ENCODE measurements around the gene SRGAP2B. TPM values are rescaled to one million over a fixed set of nuclear protein-coding genes. Genes with fewer than 3 reads are reported as not detected.
"Not testable (repeated sequence)": the region's sequence is repeated elsewhere in the genome, so short reads cannot be mapped to it uniquely, and the experiment has no call there.

SRGAP2B gene
- polyA plus RNA-seq, 1 donor (not counting 4 experiments of a cell fraction or from before 2014, with no cell fraction given) = 11.0 TPM

DNA sequence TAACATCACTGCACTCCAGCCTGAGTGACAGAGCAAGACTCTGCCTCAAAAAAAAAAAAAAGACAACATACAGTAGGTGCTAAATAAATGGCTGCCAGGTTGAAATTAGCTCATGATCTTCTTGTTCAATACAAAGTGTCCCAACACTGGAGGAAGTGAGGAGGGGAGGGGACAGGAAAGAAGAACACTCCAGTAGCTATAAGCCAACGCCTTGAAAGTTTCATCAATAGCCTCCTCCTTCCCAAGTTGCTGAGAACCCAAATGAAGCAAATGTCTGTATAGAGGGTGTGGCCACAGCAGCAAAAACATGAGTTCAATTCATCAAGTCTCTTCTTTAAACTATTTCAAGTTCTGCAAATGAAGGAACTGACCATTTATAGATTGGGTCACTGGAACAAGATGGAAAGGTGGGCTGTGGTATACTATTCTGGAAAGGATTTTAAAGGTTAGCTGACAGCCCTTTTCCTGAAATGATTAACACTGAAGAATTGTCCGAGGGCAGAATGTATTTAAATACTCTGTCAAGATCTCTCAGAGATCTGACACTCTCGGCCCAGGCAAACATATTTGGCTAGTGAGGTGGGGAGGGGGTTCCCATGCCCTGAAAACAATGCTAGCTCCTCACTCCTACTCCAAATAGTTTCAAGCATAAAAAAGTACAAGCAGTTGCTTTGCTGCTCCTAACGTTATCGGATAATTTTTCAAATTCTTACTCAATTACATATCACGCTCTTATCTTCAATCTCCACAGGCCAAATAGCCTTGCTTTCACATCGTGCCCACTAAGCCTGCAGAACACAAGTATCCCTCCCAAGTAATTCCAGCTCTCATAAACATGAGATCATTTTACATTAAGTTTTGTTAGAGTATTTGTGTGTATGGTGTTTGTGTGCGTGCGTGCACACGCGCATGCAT, 17.0 kb downstream of the SRGAP2B start:
- H3K36me3 ChIP-seq (ENCODE audit: control insufficient read depth in 2 of 2, extremely low read depth in 1 of 2, insufficient read depth in 2 of 2, low read length in 2 of 2); H3K27me3 ChIP-seq (ENCODE audit: control insufficient read depth, extremely low read depth, insufficient read depth, low read length); H3K27ac ChIP-seq (ENCODE audit: control insufficient read depth, insufficient read depth, low read length); H3K79me2 ChIP-seq (ENCODE audit: control insufficient read depth, insufficient read depth, low read length); H2AFZ ChIP-seq (ENCODE audit: control insufficient read depth, low read length); H3K4me1 ChIP-seq (ENCODE audit: control insufficient read depth, extremely low read depth, insufficient read depth, low read length); H3K9ac ChIP-seq (ENCODE audit: control insufficient read depth, extremely low read depth, insufficient read depth, low read length); H3K4me3 ChIP-seq (ENCODE audit: control insufficient read depth in 2 of 3, extremely low read depth in 1 of 3, insufficient read depth in 2 of 3, low read depth in 1 of 3, low read length in 3 of 3); dilution Hi-C loops (cut with MboI; ENCODE audit: extremely low pct_ligation_motif_present, low sequenced_read_pairs); H3K9me3 ChIP-seq (ENCODE audit: control insufficient read depth, low read depth, low read length); H3K9me1 ChIP-seq (ENCODE audit: control insufficient read depth, extremely low read depth, insufficient read depth, low read length); FAIRE-seq; H4K20me1 ChIP-seq (ENCODE audit: control insufficient read depth, extremely low read depth, insufficient read depth, low read length); DNase-seq (ENCODE audit: low read depth, low spot score); H3K4me2 ChIP-seq (ENCODE audit: control insufficient read depth, extremely low read depth, insufficient read depth, low read depth, low read length): not testable (repeated sequence)

DNA sequence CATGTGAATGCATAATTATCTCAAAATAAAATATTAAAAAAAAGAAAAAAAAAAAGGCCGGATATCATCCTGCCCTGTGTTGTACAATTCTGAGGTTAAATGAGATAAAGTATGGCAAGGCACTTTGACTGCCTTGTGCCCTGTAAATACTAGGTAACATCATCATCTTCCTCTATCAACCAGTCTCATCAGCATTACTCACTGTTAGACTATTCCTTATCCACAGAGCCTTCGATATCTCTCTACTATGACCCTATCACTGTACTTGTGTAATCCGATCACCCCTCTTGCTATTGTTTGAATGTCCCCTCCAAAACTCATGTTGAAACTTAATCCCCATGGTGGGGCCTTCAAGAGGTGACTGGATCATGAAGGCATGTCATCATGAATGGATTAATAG, 18.3 kb downstream of the SRGAP2B start:
- dilution Hi-C loops (cut with MboI; ENCODE audit: extremely low pct_ligation_motif_present, low sequenced_read_pairs); H2AFZ ChIP-seq (ENCODE audit: control insufficient read depth, low read length); H3K4me1 ChIP-seq (ENCODE audit: control insufficient read depth, extremely low read depth, insufficient read depth, low read length); H3K4me2 ChIP-seq (ENCODE audit: control insufficient read depth, extremely low read depth, insufficient read depth, low read depth, low read length); H4K20me1 ChIP-seq (ENCODE audit: control insufficient read depth, extremely low read depth, insufficient read depth, low read length); H3K79me2 ChIP-seq (ENCODE audit: control insufficient read depth, insufficient read depth, low read length); H3K27ac ChIP-seq (ENCODE audit: control insufficient read depth, insufficient read depth, low read length); H3K27me3 ChIP-seq (ENCODE audit: control insufficient read depth, extremely low read depth, insufficient read depth, low read length); H3K36me3 ChIP-seq (ENCODE audit: control insufficient read depth in 2 of 2, extremely low read depth in 1 of 2, insufficient read depth in 2 of 2, low read length in 2 of 2); H3K9ac ChIP-seq (ENCODE audit: control insufficient read depth, extremely low read depth, insufficient read depth, low read length); H3K9me3 ChIP-seq (ENCODE audit: control insufficient read depth, low read depth, low read length); H3K4me3 ChIP-seq (ENCODE audit: control insufficient read depth in 2 of 3, extremely low read depth in 1 of 3, insufficient read depth in 2 of 3, low read depth in 1 of 3, low read length in 3 of 3); DNase-seq (ENCODE audit: low read depth, low spot score); FAIRE-seq; H3K9me1 ChIP-seq (ENCODE audit: control insufficient read depth, extremely low read depth, insufficient read depth, low read length): not testable (repeated sequence)

- H3K79me2 ChIP-seq (ENCODE audit: control insufficient read depth, insufficient read depth, low read length); H3K9ac ChIP-seq (ENCODE audit: control insufficient read depth, extremely low read depth, insufficient read depth, low read length); H2AFZ ChIP-seq (ENCODE audit: control insufficient read depth, low read length); H3K27me3 ChIP-seq (ENCODE audit: control insufficient read depth, extremely low read depth, insufficient read depth, low read length); dilution Hi-C loops (cut with MboI; ENCODE audit: extremely low pct_ligation_motif_present, low sequenced_read_pairs); H3K4me3 ChIP-seq (ENCODE audit: control insufficient read depth in 2 of 3, extremely low read depth in 1 of 3, insufficient read depth in 2 of 3, low read depth in 1 of 3, low read length in 3 of 3); H3K27ac ChIP-seq (ENCODE audit: control insufficient read depth, insufficient read depth, low read length); H3K9me3 ChIP-seq (ENCODE audit: control insufficient read depth, low read depth, low read length); H3K4me1 ChIP-seq (ENCODE audit: control insufficient read depth, extremely low read depth, insufficient read depth, low read length); FAIRE-seq; H3K9me1 ChIP-seq (ENCODE audit: control insufficient read depth, extremely low read depth, insufficient read depth, low read length); DNase-seq (ENCODE audit: low read depth, low spot score); H4K20me1 ChIP-seq (ENCODE audit: control insufficient read depth, extremely low read depth, insufficient read depth, low read length); H3K4me2 ChIP-seq (ENCODE audit: control insufficient read depth, extremely low read depth, insufficient read depth, low read depth, low read length); H3K36me3 ChIP-seq (ENCODE audit: control insufficient read depth in 2 of 2, extremely low read depth in 1 of 2, insufficient read depth in 2 of 2, low read length in 2 of 2): not testable (repeated sequence)
These were observed 21.0 kb downstream of the SRGAP2B start for GRCh38 chr1:145074021-145074559.

GRCh38 chr1:145071569-145071968, 23.6 kb downstream of the SRGAP2B start:
- FAIRE-seq; H3K27ac ChIP-seq (ENCODE audit: control insufficient read depth, insufficient read depth, low read length); H4K20me1 ChIP-seq (ENCODE audit: control insufficient read depth, extremely low read depth, insufficient read depth, low read length); H3K79me2 ChIP-seq (ENCODE audit: control insufficient read depth, insufficient read depth, low read length); H3K4me2 ChIP-seq (ENCODE audit: control insufficient read depth, extremely low read depth, insufficient read depth, low read depth, low read length); H3K9ac ChIP-seq (ENCODE audit: control insufficient read depth, extremely low read depth, insufficient read depth, low read length); DNase-seq (ENCODE audit: low read depth, low spot score); H3K36me3 ChIP-seq (ENCODE audit: control insufficient read depth in 2 of 2, extremely low read depth in 1 of 2, insufficient read depth in 2 of 2, low read length in 2 of 2); H3K4me1 ChIP-seq (ENCODE audit: control insufficient read depth, extremely low read depth, insufficient read depth, low read length); H3K9me1 ChIP-seq (ENCODE audit: control insufficient read depth, extremely low read depth, insufficient read depth, low read length); H3K27me3 ChIP-seq (ENCODE audit: control insufficient read depth, extremely low read depth, insufficient read depth, low read length); dilution Hi-C loops (cut with MboI; ENCODE audit: extremely low pct_ligation_motif_present, low sequenced_read_pairs); H2AFZ ChIP-seq (ENCODE audit: control insufficient read depth, low read length); H3K4me3 ChIP-seq (ENCODE audit: control insufficient read depth in 2 of 3, extremely low read depth in 1 of 3, insufficient read depth in 2 of 3, low read depth in 1 of 3, low read length in 3 of 3); H3K9me3 ChIP-seq (ENCODE audit: control insufficient read depth, low read depth, low read length): not testable (repeated sequence)

DNA sequence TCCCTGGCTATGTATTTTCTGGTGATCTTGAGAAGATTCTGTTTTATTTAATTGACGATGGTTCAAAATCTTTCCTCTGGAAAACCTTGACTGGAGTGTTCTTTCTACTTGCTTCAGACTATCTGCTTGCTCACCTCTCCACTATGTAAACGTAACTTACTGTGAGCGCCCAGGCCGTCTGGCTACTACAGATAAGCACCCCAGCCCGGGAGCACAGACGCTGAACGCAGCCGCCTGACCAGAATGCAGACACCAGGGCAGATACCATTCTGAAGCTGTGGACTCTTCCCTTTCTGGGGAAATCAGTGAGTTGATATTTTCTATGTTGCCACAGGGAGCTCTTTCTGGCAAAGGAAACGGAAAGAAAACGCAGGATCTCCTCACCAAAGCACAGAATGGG, 28.6 kb downstream of the SRGAP2B start:
- dilution Hi-C loops (cut with MboI; ENCODE audit: extremely low pct_ligation_motif_present, low sequenced_read_pairs); H3K4me1 ChIP-seq (ENCODE audit: control insufficient read depth, extremely low read depth, insufficient read depth, low read length); H4K20me1 ChIP-seq (ENCODE audit: control insufficient read depth, extremely low read depth, insufficient read depth, low read length); H3K9me1 ChIP-seq (ENCODE audit: control insufficient read depth, extremely low read depth, insufficient read depth, low read length); H3K27ac ChIP-seq (ENCODE audit: control insufficient read depth, insufficient read depth, low read length); H3K4me2 ChIP-seq (ENCODE audit: control insufficient read depth, extremely low read depth, insufficient read depth, low read depth, low read length); FAIRE-seq; H3K4me3 ChIP-seq (ENCODE audit: control insufficient read depth in 2 of 3, extremely low read depth in 1 of 3, insufficient read depth in 2 of 3, low read depth in 1 of 3, low read length in 3 of 3); H3K36me3 ChIP-seq (ENCODE audit: control insufficient read depth in 2 of 2, extremely low read depth in 1 of 2, insufficient read depth in 2 of 2, low read length in 2 of 2); H3K9me3 ChIP-seq (ENCODE audit: control insufficient read depth, low read depth, low read length); DNase-seq (ENCODE audit: low read depth, low spot score); H3K27me3 ChIP-seq (ENCODE audit: control insufficient read depth, extremely low read depth, insufficient read depth, low read length); H2AFZ ChIP-seq (ENCODE audit: control insufficient read depth, low read length); H3K79me2 ChIP-seq (ENCODE audit: control insufficient read depth, insufficient read depth, low read length); H3K9ac ChIP-seq (ENCODE audit: control insufficient read depth, extremely low read depth, insufficient read depth, low read length): not testable (repeated sequence)
